Endothelial cell (in vitro differentiated cells): Measurements from ENCODE around the gene NOL4L. TPM values are rescaled to one million over a fixed set of nuclear protein-coding genes. Genes with fewer than 3 reads are reported as not detected.

Experiments
- DNase-seq: peaks from one replicate; pipeline ENCODE4 v3.0.0; 2021; ENCODE audit warnings: low spot score
- H3K27ac Mint-ChIP-seq: one replicate; pipeline ENCODE4 v1.8.0; 2021; ENCODE audit warnings: mixed read lengths, inconsistent platforms; ENCODE audit not compliant: unreplicated experiment
- H3K27me3 Mint-ChIP-seq: one replicate; pipeline ENCODE4 v1.8.0; 2021; ENCODE audit warnings: mild to moderate bottlenecking, moderate library complexity, mixed read lengths, inconsistent platforms; ENCODE audit not compliant: unreplicated experiment
- H3K36me3 Mint-ChIP-seq: one replicate; pipeline ENCODE4 v1.8.0; 2021; ENCODE audit warnings: mild to moderate bottlenecking, low read depth, mixed read lengths, inconsistent platforms; ENCODE audit not compliant: unreplicated experiment
- H3K4me1 Mint-ChIP-seq: one replicate; pipeline ENCODE4 v1.8.0; 2021; ENCODE audit warnings: mild to moderate bottlenecking, mixed read lengths, inconsistent platforms; ENCODE audit not compliant: unreplicated experiment
- H3K4me3 Mint-ChIP-seq: one replicate; pipeline ENCODE4 v1.8.0; 2021; ENCODE audit warnings: mild to moderate bottlenecking, mixed read lengths, inconsistent platforms; ENCODE audit not compliant: unreplicated experiment
- H3K9me3 Mint-ChIP-seq: one replicate; pipeline ENCODE4 v1.8.0; 2021; ENCODE audit warnings: mixed read lengths, inconsistent platforms; ENCODE audit not compliant: unreplicated experiment
- CTCF ChIP-seq: fragments of 200-600 bp; sonication (generic); IDR thresholded peaks from one replicate; pipeline ENCODE4 v1.5.0; 2021; ENCODE audit warnings: antibody characterized with exemption; ENCODE audit not compliant: unreplicated experiment
- total RNA-seq: library from RNA; stranded (reverse); fragmentation: NEBNext Ultra II Directional; extraction: Animal tissue kit (Norgen Biotek cat#: 25700); gene quantifications from one replicate; pipeline ENCODE4 v1.2.1, GENCODE V29; 2021; ENCODE audit not compliant: unreplicated experiment

NOL4L gene
- total RNA-seq, 1 donor from 2014 or later, result 150 TPM

- Mint-ChIP-seq H3K36me3 (no peaks in the 10 kb centered on the region), H3K27ac (no peak overlapping the region), H3K27me3 (peaks cover 16% of the 10 kb centered on the region), H3K4me1 (peaks cover 16% of the 10 kb centered on the region), H3K4me3 (no peak overlapping the region), H3K9me3 (no peaks in the 10 kb centered on the region)
- TF ChIP-seq CTCF, result no peak
- no peak for DNase-seq
Observed at GRCh38 chr20:32624687-32625345, 39.7 kb upstream of the NOL4L start.

- Mint-ChIP-seq H3K4me1 (peaks cover 14% of the 10 kb centered on the region), H3K27me3 (peaks cover 16% of the 10 kb centered on the region), H3K36me3 (no peaks in the 10 kb centered on the region), H3K9me3 (no peaks in the 10 kb centered on the region), H3K4me3 (no peak overlapping the region), H3K27ac (no peak overlapping the region)
- TF ChIP-seq CTCF, result no peak
- no peak for DNase-seq
Observed at GRCh38 chr20:32623667-32624157, 38.6 kb upstream of the NOL4L start.

GRCh38 chr20:32622585-32623468, 37.7 kb upstream of the NOL4L start:
- Mint-ChIP-seq H3K27me3 (peaks cover 16% of the 10 kb centered on the region), H3K4me1 (peaks cover 6% of the 10 kb centered on the region), H3K4me3 (no peak overlapping the region), H3K9me3 (no peaks in the 10 kb centered on the region), H3K27ac (no peak overlapping the region), H3K36me3 (no peaks in the 10 kb centered on the region)
- DNase-seq, result no peak
- TF ChIP-seq CTCF, result no peak

GRCh38 chr20:32621891-32622584, 36.9 kb upstream of the NOL4L start:
- H3K9me3 Mint-ChIP-seq, result no peaks in the 10 kb centered on the region
- H3K4me1 Mint-ChIP-seq, result peaks cover 5% of the 10 kb centered on the region
- no peaks in the 10 kb centered on the region for H3K36me3 Mint-ChIP-seq
- peaks cover 16% of the 10 kb centered on the region for H3K27me3 Mint-ChIP-seq
- H3K4me3 Mint-ChIP-seq, result no peak overlapping the region
- H3K27ac Mint-ChIP-seq, result no peak overlapping the region
- TF ChIP-seq CTCF, result no peak
- no peak for DNase-seq
